AG20443 (cell line): Measurements from ENCODE around the gene PDZRN4.
"Not testable (repeated sequence)": the region's sequence is repeated elsewhere in the genome, so short reads cannot be mapped to it uniquely, and the experiment has no call there.

Experiments used
- DNase-seq: peaks from one replicate; pipeline ENCODE4 v3.0.0; 2012; ENCODE audit warnings: low spot score, mixed read lengths

The PDZRN4 gene

GRCh38 chr12:41188058-41188840, at the start of gene PDZRN4:
Gene PDZRN4 (plus strand): TSS chr12:41188320.
- peak; percentile 13 for DNase-seq

GRCh38 chr12:41140117-41140516, 48.0 kb upstream of the PDZRN4 start:
- no peak for DNase-seq

GRCh38 chr12:41141104-41141503, 47.0 kb upstream of the PDZRN4 start:
- no peak for DNase-seq

GRCh38 chr12:41142376-41142775, 45.7 kb upstream of the PDZRN4 start:
- no peak for DNase-seq

GRCh38 chr12:41151793-41152192, 36.3 kb upstream of the PDZRN4 start:
- no peak for DNase-seq

- DNase-seq: no peak
Observed at GRCh38 chr12:41162461-41162860, 25.7 kb upstream of the PDZRN4 start.

GRCh38 chr12:41167701-41168100, 20.4 kb upstream of the PDZRN4 start:
- DNase-seq: no peak

GRCh38 chr12:41174602-41175001, 13.5 kb upstream of the PDZRN4 start:
- no peak for DNase-seq

GRCh38 chr12:41179507-41179906, 8.6 kb upstream of the PDZRN4 start:
- DNase-seq: not testable (repeated sequence)

GRCh38 chr12:41184864-41185263, 3.3 kb upstream of the PDZRN4 start:
- DNase-seq: no peak

GRCh38 chr12:41186026-41186425, 2.1 kb upstream of the PDZRN4 start:
- no peak for DNase-seq

- no peak for DNase-seq
Observed at GRCh38 chr12:41188841-41189394, 798 bp downstream of the PDZRN4 start.

GRCh38 chr12:41189395-41190251, 1.5 kb downstream of the PDZRN4 start:
- peak; percentile 13 for DNase-seq

GRCh38 chr12:41190338-41190737, 2.2 kb downstream of the PDZRN4 start:
- no peak for DNase-seq

- not testable (repeated sequence) for DNase-seq
Observed at GRCh38 chr12:41191549-41191948, 3.4 kb downstream of the PDZRN4 start.

- no peak for DNase-seq
Observed at GRCh38 chr12:41193311-41193710, 5.2 kb downstream of the PDZRN4 start.

GRCh38 chr12:41202051-41202450, 13.9 kb downstream of the PDZRN4 start:
- DNase-seq: no peak

- DNase-seq: no peak
Observed at GRCh38 chr12:41205070-41205709, 17.1 kb downstream of the PDZRN4 start.

GRCh38 chr12:41206298-41206697, 18.2 kb downstream of the PDZRN4 start:
- DNase-seq: no peak

GRCh38 chr12:41211448-41211847, 23.3 kb downstream of the PDZRN4 start:
- DNase-seq: no peak

- DNase-seq: no peak
Observed at GRCh38 chr12:41212625-41213024, 24.5 kb downstream of the PDZRN4 start.

- DNase-seq: no peak
Observed at GRCh38 chr12:41213107-41213506, 25.0 kb downstream of the PDZRN4 start.
